ENCODE measurements around the gene HPS4.

The HPS4 gene

DNA sequence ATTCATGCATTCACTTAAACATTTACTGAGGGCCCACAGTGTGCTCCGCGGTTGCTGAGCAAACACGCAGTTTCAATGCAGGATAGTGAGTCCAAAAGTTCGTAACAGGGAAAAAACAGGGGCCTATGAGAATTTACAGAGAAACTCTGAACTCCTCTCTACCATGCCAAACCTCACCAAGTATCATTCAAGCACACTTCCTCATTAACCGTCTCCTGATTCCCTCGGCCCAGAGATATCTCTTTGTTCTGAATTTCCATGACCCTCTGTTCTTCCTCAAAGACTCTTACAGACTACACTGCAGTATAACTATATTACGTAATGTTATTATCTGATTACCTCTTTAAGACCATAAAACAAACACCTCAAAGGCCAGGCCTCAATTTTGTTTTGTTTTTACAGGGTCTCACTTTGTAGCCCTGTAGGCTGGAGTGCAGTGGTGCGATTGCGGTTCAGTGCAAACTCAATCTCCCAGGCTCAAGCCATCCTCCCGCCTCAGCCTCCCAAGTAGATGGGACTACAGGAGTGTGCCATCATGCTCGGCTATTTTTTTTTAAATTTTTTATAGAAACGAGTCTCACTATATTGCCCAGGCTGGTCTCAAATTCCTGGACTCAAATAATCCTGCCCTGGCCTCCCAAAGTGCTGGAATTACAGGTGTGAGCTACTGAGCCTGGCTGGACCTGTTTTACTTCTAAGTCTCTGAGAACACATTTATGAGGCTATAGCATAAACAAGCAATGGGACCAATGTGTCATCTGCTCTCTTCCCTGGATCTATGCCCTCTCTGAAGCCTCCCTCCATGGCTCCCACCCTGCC is 3.6 kb downstream of the HPS4 start:
- Histone ChIP-seq H3K27me3 (ENCODE audit: control insufficient read depth, insufficient read depth, low read length) (no peaks in the 10 kb centered on the region), H3K4me2 (ENCODE audit: low read length) (peak overlapping the region; percentile 8), H3K4me3 (ENCODE audit: low read length) (no peak overlapping the region), H3K36me3 (ENCODE audit: insufficient read depth, low read length) (peaks cover 24% of the 10 kb centered on the region), H3K9me3 (replicated peaks; ENCODE audit: low read length) (no peaks in the 10 kb centered on the region), H3K9ac (ENCODE audit: low read depth, low read length) (no peak overlapping the region), H3K4me1 (ENCODE audit: control insufficient read depth, insufficient read depth, low read length) (peaks cover 30% of the 10 kb centered on the region)

DNA sequence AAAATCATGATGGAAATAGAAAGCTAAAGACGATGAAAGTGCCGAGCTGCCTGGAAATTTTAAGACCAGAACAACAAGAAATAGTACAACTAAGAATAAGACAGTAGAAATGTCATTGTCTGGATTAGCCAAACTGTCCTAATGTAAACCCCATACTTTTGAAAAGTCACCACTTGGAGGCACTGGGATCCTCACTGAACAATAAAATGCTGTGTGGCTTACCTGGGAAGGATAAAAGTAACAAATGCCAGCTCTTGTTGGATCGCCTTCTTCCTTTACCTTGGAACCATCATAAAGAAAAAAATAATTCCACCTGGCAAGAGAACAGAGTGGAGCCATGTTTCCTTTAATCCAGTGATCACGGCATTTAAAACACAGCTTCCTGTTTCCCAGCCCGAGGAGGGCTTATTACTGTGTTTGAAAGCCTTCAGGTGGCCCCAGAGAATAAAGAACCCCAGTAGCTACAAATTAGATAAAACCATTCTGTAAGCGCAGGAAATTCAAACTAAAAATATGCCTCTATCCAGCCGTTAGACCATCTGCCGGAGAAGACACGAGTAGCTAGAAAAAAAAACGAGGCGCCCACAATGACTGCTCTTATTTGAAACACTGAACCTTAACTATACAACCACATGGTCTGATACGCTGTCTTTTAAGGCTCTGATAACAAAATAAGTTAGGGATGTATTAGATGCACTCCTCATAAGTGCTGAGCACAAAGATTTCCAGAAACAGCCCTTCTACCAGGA is 4.4 kb downstream of the HPS4 start:
- no peaks in the 10 kb centered on the region for H3K27me3 ChIP-seq (ENCODE audit: control insufficient read depth, insufficient read depth, low read length)
- peaks cover 28% of the 10 kb centered on the region for H3K4me1 ChIP-seq (ENCODE audit: control insufficient read depth, insufficient read depth, low read length)
- H3K9ac ChIP-seq (ENCODE audit: low read depth, low read length), result no peak overlapping the region
- peak overlapping the region; percentile 8 for H3K4me2 ChIP-seq (ENCODE audit: low read length)
- peaks cover 24% of the 10 kb centered on the region for H3K36me3 ChIP-seq (ENCODE audit: insufficient read depth, low read length)
- H3K9me3 ChIP-seq (replicated peaks; ENCODE audit: low read length), result no peaks in the 10 kb centered on the region
- H3K4me3 ChIP-seq (ENCODE audit: low read length), result no peak overlapping the region

DNA sequence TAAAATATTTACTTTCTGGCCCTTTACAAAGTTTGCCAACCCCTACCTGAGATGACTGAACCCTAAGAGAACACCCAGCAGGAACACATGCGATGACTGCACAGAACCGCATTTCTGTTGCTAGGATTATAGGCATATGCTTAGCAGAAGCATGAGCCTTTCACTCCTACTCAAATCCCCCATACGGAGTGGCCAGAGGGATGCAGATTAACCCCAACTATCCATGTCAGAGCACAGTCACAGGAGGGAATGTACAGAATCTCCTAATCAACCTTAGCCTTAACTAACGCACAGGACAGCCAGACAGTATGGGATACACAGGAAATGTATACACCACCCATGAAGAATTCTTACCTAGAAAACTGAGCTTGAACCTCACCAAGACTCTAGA is 6.2 kb downstream of the HPS4 start:
- Histone ChIP-seq H3K4me1 (ENCODE audit: control insufficient read depth, insufficient read depth, low read length) (peaks cover 21% of the 10 kb centered on the region), H3K4me3 (ENCODE audit: low read length) (no peak overlapping the region), H3K9me3 (replicated peaks; ENCODE audit: low read length) (no peaks in the 10 kb centered on the region), H3K36me3 (ENCODE audit: insufficient read depth, low read length) (peaks cover 33% of the 10 kb centered on the region), H3K4me2 (ENCODE audit: low read length) (no peak overlapping the region), H3K9ac (ENCODE audit: low read depth, low read length) (no peak overlapping the region), H3K27me3 (ENCODE audit: control insufficient read depth, insufficient read depth, low read length) (no peaks in the 10 kb centered on the region)

DNA sequence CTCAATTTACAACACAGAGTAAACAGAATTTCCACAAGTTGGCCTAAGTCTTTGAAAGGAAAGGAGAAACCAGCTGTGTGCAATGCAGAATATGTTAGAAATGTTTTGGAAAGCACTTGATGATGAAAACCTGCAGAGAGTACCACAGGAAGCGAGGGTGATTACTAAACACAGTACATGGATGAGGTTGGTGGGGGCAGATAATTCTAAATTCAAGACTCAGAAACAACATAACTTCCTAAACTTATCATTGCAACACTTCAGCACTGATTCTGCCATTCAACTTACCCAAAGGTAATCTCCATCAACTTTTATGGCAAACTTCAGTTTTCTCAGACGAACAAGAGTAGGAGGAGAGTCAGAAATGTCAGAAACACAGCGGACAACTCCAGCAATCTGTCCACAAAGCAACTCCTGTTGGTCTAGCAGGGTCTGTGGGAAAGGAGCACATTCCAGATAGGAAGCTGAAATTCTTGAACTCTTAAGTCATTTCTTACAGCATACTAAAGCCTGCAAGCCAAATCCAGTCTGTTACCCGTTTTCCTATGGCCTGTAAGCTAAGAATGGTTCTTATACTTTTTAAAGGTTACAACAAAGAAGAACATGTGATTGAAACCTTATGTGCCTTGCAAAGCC is 6.8 kb downstream of the HPS4 start:
- Histone ChIP-seq H3K4me1 (ENCODE audit: control insufficient read depth, insufficient read depth, low read length) (peaks cover 24% of the 10 kb centered on the region), H3K36me3 (ENCODE audit: insufficient read depth, low read length) (peaks cover 37% of the 10 kb centered on the region), H3K9ac (ENCODE audit: low read depth, low read length) (no peak overlapping the region)

DNA sequence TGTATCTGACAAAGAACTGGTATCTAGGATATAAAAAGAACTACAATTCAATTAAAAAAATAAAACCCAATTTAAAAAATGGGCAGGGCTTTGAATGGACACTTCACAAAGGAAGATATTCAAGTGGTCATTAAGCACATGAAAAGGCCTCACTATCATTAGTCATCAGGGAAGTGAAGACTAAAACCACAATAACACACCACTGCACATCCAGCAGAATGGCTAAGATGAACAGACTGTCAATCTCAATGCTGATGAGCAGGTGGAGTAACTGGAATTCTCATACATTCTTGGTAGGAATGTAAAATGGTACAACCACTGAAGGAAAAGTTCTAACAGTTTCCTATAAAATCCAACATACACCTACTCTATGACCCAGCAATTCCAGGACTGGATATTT is 8.9 kb downstream of the HPS4 start:
- Histone ChIP-seq H3K9me3 (replicated peaks; ENCODE audit: low read length) (no peaks in the 10 kb centered on the region), H3K4me3 (ENCODE audit: low read length) (no peak overlapping the region), H3K4me1 (ENCODE audit: control insufficient read depth, insufficient read depth, low read length) (peaks cover 36% of the 10 kb centered on the region), H3K9ac (ENCODE audit: low read depth, low read length) (no peak overlapping the region), H3K4me2 (ENCODE audit: low read length) (no peak overlapping the region), H3K36me3 (ENCODE audit: insufficient read depth, low read length) (peaks cover 51% of the 10 kb centered on the region), H3K27me3 (ENCODE audit: control insufficient read depth, insufficient read depth, low read length) (no peaks in the 10 kb centered on the region)

More for the DNA sequence above, 6.8 kb downstream of the HPS4 start:
- Histone ChIP-seq H3K9me3 (replicated peaks; ENCODE audit: low read length) (no peaks in the 10 kb centered on the region), H3K4me3 (ENCODE audit: low read length) (no peak overlapping the region), H3K27me3 (ENCODE audit: control insufficient read depth, insufficient read depth, low read length) (no peaks in the 10 kb centered on the region), H3K4me2 (ENCODE audit: low read length) (no peak overlapping the region)

DNA sequence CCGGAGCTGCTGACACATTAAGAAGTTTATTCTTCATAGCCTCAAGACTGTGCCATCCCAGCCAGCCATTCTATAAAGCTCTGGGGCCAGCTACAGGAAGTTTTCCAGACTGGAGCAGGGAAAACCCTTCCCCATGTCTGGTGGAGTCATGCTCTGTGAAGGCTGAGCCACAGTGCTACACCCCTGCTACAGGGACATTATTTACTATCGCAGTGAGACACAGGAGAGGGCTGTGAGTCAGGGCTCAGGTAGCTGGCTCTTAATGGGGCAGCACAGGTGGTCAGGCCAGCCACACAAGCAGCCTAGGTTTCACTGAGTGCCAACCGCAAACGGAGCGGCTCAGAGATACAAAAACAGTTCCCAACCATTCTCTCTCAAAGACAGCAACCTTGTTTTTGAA is 12.1 kb downstream of the HPS4 start:
- Histone ChIP-seq H3K4me2 (ENCODE audit: low read length) (peak overlapping the region; percentile 23), H3K9ac (ENCODE audit: low read depth, low read length) (peak overlapping the region; percentile 12), H3K9me3 (replicated peaks; ENCODE audit: low read length) (no peaks in the 10 kb centered on the region), H3K36me3 (ENCODE audit: insufficient read depth, low read length) (peaks cover 56% of the 10 kb centered on the region), H3K4me1 (ENCODE audit: control insufficient read depth, insufficient read depth, low read length) (peaks cover 26% of the 10 kb centered on the region), H3K4me3 (ENCODE audit: low read length) (no peak overlapping the region), H3K27me3 (ENCODE audit: control insufficient read depth, insufficient read depth, low read length) (no peaks in the 10 kb centered on the region)

DNA sequence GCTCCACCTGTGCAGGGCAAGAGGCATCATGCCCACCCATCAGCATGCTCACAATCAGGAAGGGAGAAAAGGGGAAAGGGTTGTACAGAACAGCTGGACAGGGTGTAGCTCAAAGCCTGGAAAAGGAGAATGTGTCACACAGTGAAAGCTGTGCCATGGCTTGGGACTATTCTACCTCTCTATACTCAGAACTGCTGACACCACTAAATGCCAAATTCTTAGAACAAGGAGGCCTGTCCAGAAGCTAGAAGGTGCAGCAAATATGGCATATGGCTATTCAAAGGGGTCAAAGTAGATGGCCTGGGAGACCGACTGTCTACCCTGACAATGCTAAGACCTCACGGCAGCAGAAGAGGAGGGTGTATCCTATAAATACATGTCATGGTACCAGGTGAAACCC is 12.8 kb downstream of the HPS4 start:
- H3K9me3 ChIP-seq (replicated peaks; ENCODE audit: low read length), result no peaks in the 10 kb centered on the region
- peaks cover 25% of the 10 kb centered on the region for H3K4me1 ChIP-seq (ENCODE audit: control insufficient read depth, insufficient read depth, low read length)
- H3K9ac ChIP-seq (ENCODE audit: low read depth, low read length), result peak overlapping the region; percentile 12
- H3K4me2 ChIP-seq (ENCODE audit: low read length), result peak overlapping the region; percentile 23
- H3K4me3 ChIP-seq (ENCODE audit: low read length), result no peak overlapping the region
- no peaks in the 10 kb centered on the region for H3K27me3 ChIP-seq (ENCODE audit: control insufficient read depth, insufficient read depth, low read length)
- H3K36me3 ChIP-seq (ENCODE audit: insufficient read depth, low read length), result peaks cover 57% of the 10 kb centered on the region

DNA sequence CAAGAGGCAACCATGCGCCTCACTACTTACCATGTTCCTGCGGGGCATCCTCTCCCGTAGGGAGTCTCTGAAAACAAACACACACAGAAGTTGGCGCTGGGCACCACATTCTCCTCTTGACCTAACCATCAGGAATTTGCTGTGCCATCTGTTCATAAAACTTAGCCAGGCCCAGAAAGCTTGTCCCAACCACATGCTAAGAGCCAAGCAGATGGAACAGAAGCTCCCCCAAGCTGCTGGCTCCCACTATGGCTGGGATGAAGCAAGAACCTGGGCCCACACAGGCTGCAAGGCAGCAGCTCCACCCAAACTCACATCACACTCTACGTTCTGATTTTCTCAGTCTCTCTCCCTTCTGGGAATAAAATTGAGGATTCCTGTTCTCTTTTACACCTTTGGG is 17.4 kb downstream of the HPS4 start:
- no peaks in the 10 kb centered on the region for H3K27me3 ChIP-seq (ENCODE audit: control insufficient read depth, insufficient read depth, low read length)
- H3K4me2 ChIP-seq (ENCODE audit: low read length), result no peak overlapping the region
- H3K36me3 ChIP-seq (ENCODE audit: insufficient read depth, low read length), result peaks cover 72% of the 10 kb centered on the region
- H3K4me3 ChIP-seq (ENCODE audit: low read length), result no peak overlapping the region
- H3K9me3 ChIP-seq (replicated peaks; ENCODE audit: low read length), result no peaks in the 10 kb centered on the region
- peaks cover 8% of the 10 kb centered on the region for H3K4me1 ChIP-seq (ENCODE audit: control insufficient read depth, insufficient read depth, low read length)
- no peak overlapping the region for H3K9ac ChIP-seq (ENCODE audit: low read depth, low read length)

DNA sequence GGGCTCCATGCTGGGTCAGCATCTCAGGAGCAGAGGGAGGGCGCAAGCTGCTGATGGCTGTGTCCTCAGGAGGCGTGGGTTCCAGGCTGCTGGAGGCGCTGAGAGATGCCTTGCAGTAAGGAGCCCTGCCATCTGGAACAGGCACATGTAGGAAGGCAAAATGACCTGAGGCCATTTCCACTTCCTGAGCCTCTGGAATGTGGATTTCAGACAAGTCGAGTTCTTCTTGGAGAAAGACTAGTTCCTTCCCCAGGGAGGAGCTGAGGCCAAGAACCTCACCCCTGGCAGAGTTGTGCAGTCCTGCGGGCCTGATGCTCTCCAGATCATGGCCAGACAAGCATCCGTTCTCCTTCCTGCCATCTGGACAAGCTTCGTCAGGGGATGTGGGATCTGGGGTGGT is 19.3 kb downstream of the HPS4 start:
- Histone ChIP-seq H3K4me1 (ENCODE audit: control insufficient read depth, insufficient read depth, low read length) (no peaks in the 10 kb centered on the region), H3K9ac (ENCODE audit: low read depth, low read length) (no peak overlapping the region), H3K4me2 (ENCODE audit: low read length) (no peak overlapping the region), H3K9me3 (replicated peaks; ENCODE audit: low read length) (no peaks in the 10 kb centered on the region), H3K4me3 (ENCODE audit: low read length) (no peak overlapping the region), H3K27me3 (ENCODE audit: control insufficient read depth, insufficient read depth, low read length) (no peaks in the 10 kb centered on the region), H3K36me3 (ENCODE audit: insufficient read depth, low read length) (peaks cover 54% of the 10 kb centered on the region)

DNA sequence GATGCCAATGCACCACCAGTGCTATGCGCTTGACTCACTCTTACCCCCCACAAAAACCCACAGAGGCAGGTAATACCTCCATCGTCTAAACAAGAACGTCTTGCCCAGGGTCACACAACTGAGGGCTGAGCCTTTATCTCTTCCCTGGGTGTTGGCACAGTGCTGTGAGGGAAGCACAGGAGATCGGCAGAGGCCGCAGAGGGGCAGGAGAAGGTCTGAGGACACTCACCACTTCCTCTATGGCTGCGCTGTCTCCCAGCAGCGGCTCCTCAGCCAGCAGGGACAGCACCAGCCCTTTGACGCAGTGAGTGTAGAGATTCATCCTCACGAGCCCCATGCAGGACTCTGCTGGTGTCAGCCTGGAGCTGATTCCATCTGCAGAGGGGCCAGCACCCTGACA is 19.9 kb downstream of the HPS4 start:
- no peak overlapping the region for H3K4me3 ChIP-seq (ENCODE audit: low read length)
- no peak overlapping the region for H3K4me2 ChIP-seq (ENCODE audit: low read length)
- no peaks in the 10 kb centered on the region for H3K27me3 ChIP-seq (ENCODE audit: control insufficient read depth, insufficient read depth, low read length)
- no peaks in the 10 kb centered on the region for H3K9me3 ChIP-seq (replicated peaks; ENCODE audit: low read length)
- H3K9ac ChIP-seq (ENCODE audit: low read depth, low read length), result no peak overlapping the region
- peaks cover 55% of the 10 kb centered on the region for H3K36me3 ChIP-seq (ENCODE audit: insufficient read depth, low read length)
- H3K4me1 ChIP-seq (ENCODE audit: control insufficient read depth, insufficient read depth, low read length), result no peaks in the 10 kb centered on the region

DNA sequence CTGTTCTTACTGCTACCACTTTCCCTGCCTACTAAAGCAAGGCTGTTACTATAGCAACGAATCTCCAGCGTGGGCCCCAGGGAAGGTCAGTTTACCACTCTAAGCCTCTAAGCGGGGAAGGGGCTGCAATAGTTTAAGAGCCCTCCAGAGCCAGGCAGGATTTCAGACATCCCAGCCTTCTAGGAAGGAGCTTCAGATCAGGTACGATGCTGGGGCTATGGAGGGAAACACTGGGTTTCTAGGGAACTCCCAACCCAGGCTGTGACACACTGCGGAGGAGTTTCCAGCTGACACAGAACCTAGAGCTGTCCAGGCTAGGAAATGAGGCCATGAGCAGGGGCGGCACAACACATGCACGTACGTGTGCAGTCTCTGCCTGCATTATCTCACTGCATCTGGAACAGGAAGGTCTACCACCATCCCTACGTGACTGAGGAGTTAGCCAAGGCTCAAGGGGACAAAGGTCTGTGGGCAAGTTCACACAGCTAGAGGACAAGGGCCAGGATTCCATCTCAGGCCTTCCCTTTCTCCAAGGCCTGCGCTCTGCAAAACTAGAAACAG is 20.4 kb downstream of the HPS4 start:
- peaks cover 50% of the 10 kb centered on the region for H3K36me3 ChIP-seq (ENCODE audit: insufficient read depth, low read length)

More for the DNA sequence above, 20.4 kb downstream of the HPS4 start:
- no peaks in the 10 kb centered on the region for H3K27me3 ChIP-seq (ENCODE audit: control insufficient read depth, insufficient read depth, low read length)
- no peak overlapping the region for H3K9ac ChIP-seq (ENCODE audit: low read depth, low read length)
- no peak overlapping the region for H3K4me3 ChIP-seq (ENCODE audit: low read length)
- no peaks in the 10 kb centered on the region for H3K4me1 ChIP-seq (ENCODE audit: control insufficient read depth, insufficient read depth, low read length)
- H3K4me2 ChIP-seq (ENCODE audit: low read length), result no peak overlapping the region
- no peaks in the 10 kb centered on the region for H3K9me3 ChIP-seq (replicated peaks; ENCODE audit: low read length)

Measured in skeletal muscle satellite cell (primary cell).